Measurements from ENCODE around the gene PLPP1.

GRCh38 chr5:55544341-55544740, 9.6 kb upstream of the PLPP1 start:
- no peak for TF ChIP-seq CTCF (IDR thresholded peaks at IDR 0.05)
- TF ChIP-seq EZH2 (IDR thresholded peaks at IDR 0.05), result no peak
